Fibroblast of skin of left quadriceps (primary cell): Measurements from ENCODE around the gene SMIM11.
A peak's percentile ranks its signal among the peaks of the same experiment; 100 is the strongest.
"Not testable (repeated sequence)": the region's sequence is repeated elsewhere in the genome, so short reads cannot be mapped to it uniquely, and the experiment has no call there.

Experiments
- DNase-seq, 2 experiments: peaks; one replicate each; pipeline ENCODE4 v3.0.0-alpha.2; 2013; ENCODE audit warnings: low read depth in 2 of 2

The SMIM11 gene

GRCh38 chr21:34354836-34355235 is 20.5 kb upstream of the SMIM11 start:
- DNase-seq: no peak

- DNase-seq: no peak
These were observed 19.7 kb upstream of the SMIM11 start for GRCh38 chr21:34355570-34355969.

GRCh38 chr21:34357889-34358288 is 17.4 kb upstream of the SMIM11 start:
- DNase-seq: no peak

GRCh38 chr21:34358866-34359265 is 16.4 kb upstream of the SMIM11 start:
- no peak for DNase-seq

GRCh38 chr21:34360488-34361241 is 14.6 kb upstream of the SMIM11 start:
- no peak for DNase-seq

GRCh38 chr21:34362136-34362444 is 13.2 kb upstream of the SMIM11 start:
- DNase-seq: no peak

- no peak for DNase-seq
These were observed 12.6 kb upstream of the SMIM11 start for GRCh38 chr21:34362670-34363069.

GRCh38 chr21:34363733-34364132 is 11.6 kb upstream of the SMIM11 start, which contains the start of gene KCNE2:
KCNE2 (plus strand) TSS chr21:34364006; CDS start chr21:34370479, 6,473 bp downstream.
- no peak for DNase-seq

GRCh38 chr21:34364921-34365320 is 10.4 kb upstream of the SMIM11 start:
- DNase-seq: no peak

GRCh38 chr21:34365809-34366208 is 9.5 kb upstream of the SMIM11 start:
- no peak for DNase-seq

GRCh38 chr21:34367320-34367935 is 7.9 kb upstream of the SMIM11 start:
- DNase-seq: peak; percentile 34 to 42

GRCh38 chr21:34369741-34370140 is 5.6 kb upstream of the SMIM11 start:
- DNase-seq: no peak

- no peak for DNase-seq
These were observed 3.0 kb upstream of the SMIM11 start for GRCh38 chr21:34372321-34372720.

- DNase-seq: not testable (repeated sequence)
These were observed 845 bp upstream of the SMIM11 start for GRCh38 chr21:34374462-34374861.

GRCh38 chr21:34375619-34375972 is 289 bp downstream of the SMIM11 start:
- not testable (repeated sequence) for DNase-seq

GRCh38 chr21:34383138-34383537 is 7.8 kb downstream of the SMIM11 start:
- not testable (repeated sequence) for DNase-seq

GRCh38 chr21:34383724-34384415 is 8.6 kb downstream of the SMIM11 start:
- DNase-seq: not testable (repeated sequence)

GRCh38 chr21:34400522-34400921 is 25.2 kb downstream of the SMIM11 start:
- DNase-seq: not testable (repeated sequence)

GRCh38 chr21:34404742-34405141 is 29.4 kb downstream of the SMIM11 start:
- not testable (repeated sequence) for DNase-seq

- DNase-seq: not testable (repeated sequence)
These were observed 30.4 kb downstream of the SMIM11 start for GRCh38 chr21:34405686-34406085.

- DNase-seq: not testable (repeated sequence)
These were observed 30.8 kb downstream of the SMIM11 start for GRCh38 chr21:34406102-34406501.

GRCh38 chr21:34406676-34407075 is 31.4 kb downstream of the SMIM11 start:
- DNase-seq: not testable (repeated sequence)

- DNase-seq: not testable (repeated sequence)
These were observed 32.0 kb downstream of the SMIM11 start for GRCh38 chr21:34407294-34407693.
